HG02571 (cell line): ENCODE results near the gene CPSF7.

Experiments used
- ATAC-seq: cut with Tn5 transposase; IDR thresholded peaks from one replicate; pipeline ENCODE4 v1.9.1; 2021; ENCODE audit warnings: mild to moderate bottlenecking, moderate library complexity; ENCODE audit not compliant: unreplicated experiment

CPSF7 gene

GRCh38 chr11:61357894-61358239, 71.9 kb downstream of the CPSF7 start:
- ATAC-seq: no peak

GRCh38 chr11:61357233-61357893, 72.4 kb downstream of the CPSF7 start:
- ATAC-seq: peak; percentile 34

- no peak for ATAC-seq
These were observed 73.1 kb downstream of the CPSF7 start for GRCh38 chr11:61356706-61357105.

- ATAC-seq: no peak
These were observed 75.6 kb downstream of the CPSF7 start for GRCh38 chr11:61354208-61354607.

GRCh38 chr11:61353131-61354067, 76.4 kb downstream of the CPSF7 start:
- no peak for ATAC-seq
